WI38 (cell line): Measurements from ENCODE around the gene LEMD1.

ENCODE experiments used
- H3K4me3 ChIP-seq: 2 replicates; pipeline ENCODE4 v1.5.1; 2011; ENCODE audit warnings: low read depth, mild to moderate bottlenecking, control low read depth, low read length
- CTCF ChIP-seq: IDR thresholded peaks from 2 replicates; pipeline ENCODE4 v1.5.1; 2012; ENCODE audit warnings: low read depth, mild to moderate bottlenecking, control low read depth, low read length

Gene LEMD1

GRCh38 chr1:205340676-205341075 is 81.2 kb downstream of the LEMD1 start:
- TF ChIP-seq CTCF: no peak
- H3K4me3 ChIP-seq: no peak overlapping the region

DNA sequence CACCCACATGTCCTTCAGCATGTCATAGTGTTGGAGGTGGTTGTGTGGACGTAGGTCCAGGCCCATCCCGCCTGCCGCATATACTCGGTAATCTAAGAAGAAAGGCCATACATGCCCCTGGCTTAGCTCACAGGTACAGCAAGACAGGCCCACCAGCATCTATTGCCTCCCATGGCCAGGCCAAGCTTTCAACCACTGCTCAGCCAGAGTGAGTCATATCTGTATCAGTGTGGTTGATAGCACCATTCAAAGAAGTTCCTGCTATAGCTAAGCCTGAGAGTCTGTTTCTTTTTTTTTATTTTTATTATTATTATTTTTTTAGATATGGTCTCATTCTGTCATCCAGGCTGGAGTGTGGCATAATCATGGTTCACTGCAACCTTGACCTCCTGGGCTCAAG is 82.1 kb downstream of the LEMD1 start:
- no peak for TF ChIP-seq CTCF
- no peak overlapping the region for H3K4me3 ChIP-seq

DNA sequence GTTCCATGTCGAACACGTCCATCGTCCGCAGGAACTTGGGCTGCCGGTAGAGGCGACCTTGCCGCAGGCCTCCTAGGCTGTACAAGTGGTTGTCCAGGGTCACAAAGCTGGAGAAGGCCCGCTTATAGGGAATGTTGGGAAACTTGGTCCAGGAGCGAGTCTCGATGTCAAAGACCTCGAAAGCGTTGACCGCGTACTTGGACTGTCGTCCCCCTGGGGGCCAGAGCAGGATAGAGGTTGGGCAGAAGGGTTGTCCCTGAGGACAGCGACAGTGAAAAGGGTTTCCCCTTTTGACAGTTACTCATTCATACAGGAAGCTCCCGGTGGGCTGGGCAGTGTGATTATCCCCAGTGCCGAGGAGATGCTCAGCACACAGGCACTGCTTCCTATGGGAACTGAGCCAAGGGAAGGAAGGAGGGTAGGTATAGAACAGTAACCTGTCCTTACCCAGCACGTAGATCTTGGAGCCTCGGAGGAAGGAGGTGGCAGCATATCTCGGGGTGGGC is 82.6 kb downstream of the LEMD1 start:
- TF ChIP-seq CTCF: no peak

DNA sequence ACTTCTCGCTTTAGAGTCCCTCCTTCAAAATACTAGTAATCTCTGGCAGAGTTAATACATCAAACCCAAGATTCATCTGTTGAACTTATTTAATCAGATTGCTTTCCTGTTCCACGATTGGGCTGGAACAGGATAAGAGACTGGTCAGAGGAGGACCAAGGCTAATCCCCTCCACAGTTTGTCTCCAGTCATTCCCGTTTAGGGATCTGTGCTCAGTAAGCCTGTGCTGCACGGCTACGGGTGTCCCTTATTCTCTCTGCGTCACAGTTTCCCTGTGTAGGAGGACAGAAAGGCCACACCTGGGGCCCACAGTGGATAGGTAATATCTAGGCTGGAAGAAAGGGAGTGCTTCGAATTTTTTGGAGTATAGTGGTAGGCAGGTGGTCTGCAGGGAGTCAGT is 83.8 kb downstream of the LEMD1 start:
- no peak for TF ChIP-seq CTCF
- no peak overlapping the region for H3K4me3 ChIP-seq

More for the DNA sequence above, 82.6 kb downstream of the LEMD1 start:
- no peak overlapping the region for H3K4me3 ChIP-seq

DNA sequence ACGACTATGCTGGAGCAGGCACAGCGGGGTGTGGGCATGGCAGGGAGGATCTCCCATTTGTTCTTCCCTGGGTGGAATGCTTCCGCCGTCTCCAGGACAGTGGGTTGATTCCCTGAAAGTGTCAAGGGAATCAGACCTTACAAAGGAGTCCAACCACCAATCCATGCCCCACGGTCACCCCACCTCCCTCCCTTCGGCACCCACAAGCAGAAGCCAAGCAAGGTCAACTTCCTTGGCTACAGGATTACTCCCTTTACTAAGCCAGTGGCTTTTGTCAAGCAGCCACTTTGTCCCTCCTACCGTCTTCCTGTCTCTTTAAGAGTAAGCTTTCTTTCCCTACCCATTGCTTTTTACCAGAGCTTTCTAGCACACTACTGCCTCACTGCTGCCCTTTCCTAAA is 84.4 kb downstream of the LEMD1 start:
- TF ChIP-seq CTCF: no peak
- no peak overlapping the region for H3K4me3 ChIP-seq

DNA sequence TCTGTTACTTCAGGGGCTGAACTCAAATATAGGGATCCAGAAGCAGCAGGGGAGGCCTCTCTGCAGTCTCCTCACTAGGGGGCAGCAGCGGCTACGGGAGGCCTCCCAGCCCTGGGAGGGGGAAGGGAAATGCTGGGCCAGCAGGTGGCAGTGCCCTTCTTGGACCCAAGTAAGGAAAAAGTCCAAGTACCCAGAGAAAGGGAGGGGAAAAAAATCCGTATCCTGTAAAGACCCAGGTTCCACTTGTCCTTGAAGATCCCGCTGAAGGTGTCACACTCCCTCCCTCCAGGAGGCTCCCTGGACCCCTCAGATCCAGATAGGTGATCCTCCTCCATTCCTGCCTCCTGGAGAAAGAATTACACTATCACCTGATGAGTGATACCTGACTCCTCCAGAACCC is 86.2 kb downstream of the LEMD1 start:
- peak; percentile 98 for TF ChIP-seq CTCF
- no peak overlapping the region for H3K4me3 ChIP-seq

DNA sequence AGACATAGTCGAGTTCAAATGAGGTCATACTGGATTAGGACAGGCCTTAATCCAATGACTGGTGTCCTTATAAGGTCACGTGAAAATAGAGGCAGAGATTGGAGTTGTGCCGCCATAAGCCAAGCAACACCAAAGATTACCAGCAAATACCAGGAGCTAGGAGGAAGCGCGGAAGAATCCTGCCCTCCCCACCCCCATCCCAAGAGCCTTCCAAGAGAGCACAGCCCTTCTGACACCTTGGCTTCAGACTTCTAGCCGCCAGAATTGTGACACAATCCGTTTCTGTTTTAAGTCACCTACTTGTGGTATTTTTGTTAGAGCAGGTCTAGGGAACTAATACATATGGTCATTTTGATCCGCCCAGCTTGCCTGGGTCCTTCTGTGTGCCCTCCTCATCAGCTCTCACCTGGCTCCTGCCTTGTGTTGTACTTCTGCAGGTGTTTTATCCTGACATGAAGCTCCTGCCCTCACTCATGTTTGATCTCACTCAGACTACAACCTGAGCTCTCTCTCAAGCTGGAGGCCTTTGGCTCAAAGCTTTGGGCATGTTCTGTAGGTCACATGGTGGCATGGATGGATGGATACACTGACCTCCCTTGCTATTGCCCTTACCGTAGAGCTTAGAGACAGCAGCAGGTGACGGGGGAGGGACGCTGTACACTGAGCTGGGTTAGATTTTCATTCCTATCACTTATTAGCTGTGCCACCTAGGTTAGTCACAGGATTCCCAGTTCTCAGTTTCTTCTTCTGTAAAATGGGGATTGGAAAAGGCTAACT is 89.7 kb downstream of the LEMD1 start:
- no peak overlapping the region for H3K4me3 ChIP-seq
- no peak for TF ChIP-seq CTCF
